ENCODE measurements around the gene TMEM178B.

The TMEM178B gene

GRCh38 chr7:141497391-141497790 is 423.5 kb downstream of the TMEM178B start:
- in situ Hi-C loops (cut with HindIII; ENCODE audit: low sequenced_read_pairs), result no loop called here

DNA sequence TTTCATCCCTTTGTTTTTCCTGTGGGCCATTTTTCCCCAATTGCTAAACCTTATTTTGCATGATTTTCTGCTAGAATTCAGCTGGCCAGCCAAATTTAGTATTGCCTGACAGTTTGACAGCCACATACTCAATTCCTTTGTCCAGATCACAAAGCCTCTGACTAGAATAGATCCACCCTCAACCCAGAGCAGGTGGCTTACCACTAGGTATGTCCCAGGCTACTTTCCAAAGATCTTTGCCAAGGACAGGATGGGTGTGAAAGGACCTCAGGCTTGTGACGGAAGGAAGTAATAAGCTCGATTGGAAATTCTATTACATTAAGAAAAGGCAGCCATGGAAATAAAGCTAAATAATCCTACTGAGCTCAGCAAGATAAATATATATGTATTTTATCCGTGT is 426.7 kb downstream of the TMEM178B start:
- in situ Hi-C loops (cut with HindIII; ENCODE audit: low sequenced_read_pairs), result no loop called here

DNA sequence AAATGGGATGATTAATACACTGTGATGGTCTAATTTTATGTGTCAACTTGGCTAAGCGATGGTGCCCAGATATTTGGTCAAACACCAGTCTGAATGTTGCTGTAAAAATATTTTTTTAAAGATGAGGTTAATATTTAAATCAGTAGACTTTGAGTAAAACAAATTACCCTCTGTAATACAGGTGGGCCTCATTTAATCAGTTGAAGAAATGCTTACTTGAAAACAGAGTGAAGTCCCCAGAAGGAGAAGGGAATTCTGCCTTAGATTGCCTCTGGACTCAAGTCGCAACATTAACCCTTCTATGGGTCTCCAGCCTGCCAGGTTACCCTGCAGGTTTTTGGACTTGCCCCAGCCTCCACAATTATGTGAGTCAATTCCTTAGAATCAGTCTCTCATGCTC is 427.6 kb downstream of the TMEM178B start:
- in situ Hi-C loops (cut with HindIII; ENCODE audit: low sequenced_read_pairs), result no loop called here

DNA sequence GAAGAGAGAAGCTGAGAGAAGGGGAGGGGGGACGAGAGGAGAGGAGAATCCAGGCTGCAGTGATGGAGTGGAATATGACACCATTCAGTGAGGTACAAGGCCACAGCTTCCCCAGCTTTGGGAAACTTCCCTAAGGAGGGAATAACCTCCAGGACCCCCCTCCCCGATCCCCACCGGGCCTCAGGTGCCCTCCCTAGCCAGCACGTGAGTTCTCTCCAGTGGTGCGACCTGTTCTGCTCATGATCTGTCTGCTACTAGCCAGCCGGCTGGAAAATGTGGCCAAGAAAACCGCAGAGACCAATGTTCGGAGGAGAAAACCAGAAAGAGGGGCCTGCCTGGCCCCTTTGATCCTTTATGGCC is 437.4 kb downstream of the TMEM178B start:
- in situ Hi-C loops (cut with HindIII; ENCODE audit: low sequenced_read_pairs), result loop anchor here (5.0 kb wide), 1 partner anchor 439 kb away; the partner anchor contains the start of gene TMEM178B

DNA sequence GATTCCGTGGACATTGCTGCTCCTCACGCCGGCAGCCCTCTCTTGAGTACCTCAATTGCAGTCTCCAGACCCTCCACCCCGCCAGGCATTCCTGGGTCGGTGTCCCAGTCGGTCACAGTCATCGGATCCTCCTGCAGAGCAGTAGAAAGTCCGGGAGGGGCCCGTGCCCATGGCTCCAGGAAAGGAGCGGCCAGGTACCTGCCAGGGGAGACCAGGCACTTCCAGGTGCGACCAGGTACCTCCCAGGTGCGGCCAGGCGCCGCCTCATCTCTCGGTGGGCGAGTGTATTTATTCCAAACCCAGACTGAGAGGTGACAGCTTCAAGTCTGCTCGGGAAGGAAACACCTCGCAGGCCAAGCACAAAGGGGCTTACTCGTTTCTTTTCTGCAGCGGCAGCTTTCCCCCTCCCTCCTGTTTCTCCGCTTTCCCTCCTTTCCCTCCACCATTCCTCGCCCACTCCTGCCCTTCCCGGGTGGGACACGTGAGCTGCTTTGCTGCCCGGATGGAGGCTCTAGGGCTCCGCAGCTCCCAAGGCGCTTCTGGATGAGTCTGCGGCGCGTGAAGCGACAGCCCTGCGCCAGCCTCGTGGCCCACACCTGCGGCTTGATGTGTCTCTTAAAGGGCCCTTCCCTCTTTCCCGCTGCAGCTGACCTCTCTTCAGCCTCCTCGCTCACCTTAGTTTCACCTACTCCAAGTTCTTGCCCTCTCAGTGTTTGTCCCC is 438.0 kb downstream of the TMEM178B start:
- in situ Hi-C loops (cut with HindIII; ENCODE audit: low sequenced_read_pairs), result loop anchor here (5.0 kb wide), 1 partner anchor 440 kb away; the partner anchor contains the start of gene TMEM178B

DNA sequence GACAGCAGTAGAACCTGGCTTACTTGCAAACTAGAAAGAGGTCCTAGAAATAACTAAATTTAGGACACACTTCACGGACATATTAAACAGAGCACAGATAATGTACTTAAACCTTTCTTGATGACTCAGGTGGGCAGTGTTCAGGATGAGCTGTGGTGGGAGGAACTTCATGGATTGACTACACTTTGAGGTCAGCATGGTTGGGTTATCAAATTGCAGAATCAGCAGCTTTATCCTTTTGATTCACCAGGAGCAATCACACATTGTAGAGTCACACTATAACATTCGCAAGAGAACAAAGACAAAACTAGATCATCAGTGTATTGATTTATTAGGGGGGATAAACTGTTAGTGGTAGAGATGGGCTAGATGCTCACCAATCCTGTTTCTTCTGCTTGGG is 438.7 kb downstream of the TMEM178B start:
- in situ Hi-C loops (cut with HindIII; ENCODE audit: low sequenced_read_pairs), result loop anchor here (5.0 kb wide), 1 partner anchor 440 kb away; the partner anchor contains the start of gene TMEM178B

GRCh38 chr7:141513720-141514119 is 439.9 kb downstream of the TMEM178B start:
- in situ Hi-C loops (cut with HindIII; ENCODE audit: low sequenced_read_pairs), result loop anchor here (5.0 kb wide), 1 partner anchor 441 kb away; the partner anchor contains the start of gene TMEM178B

GRCh38 chr7:141515941-141516340 is 442.1 kb downstream of the TMEM178B start:
- in situ Hi-C loops (cut with HindIII; ENCODE audit: low sequenced_read_pairs), result no loop called here

DNA sequence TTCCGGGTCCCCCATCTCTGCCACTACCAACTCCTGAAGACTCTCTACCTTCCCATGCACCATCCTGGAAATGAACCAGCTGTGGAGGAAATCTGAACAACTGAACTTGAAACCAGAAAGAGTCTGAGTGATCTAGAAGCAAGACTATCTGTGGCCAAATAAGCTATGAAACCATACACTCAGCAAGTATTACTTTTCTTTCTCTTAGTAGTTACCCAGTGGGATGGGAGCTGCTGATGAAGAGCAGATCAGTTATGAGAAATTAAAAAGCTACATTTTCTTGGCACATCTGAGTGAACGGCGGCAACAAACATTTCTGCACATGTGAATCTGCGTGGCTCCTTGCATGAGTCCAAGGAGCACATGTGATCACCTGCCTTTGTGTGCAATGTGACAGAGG is 445.8 kb downstream of the TMEM178B start:
- in situ Hi-C loops (cut with HindIII; ENCODE audit: low sequenced_read_pairs), result no loop called here

DNA sequence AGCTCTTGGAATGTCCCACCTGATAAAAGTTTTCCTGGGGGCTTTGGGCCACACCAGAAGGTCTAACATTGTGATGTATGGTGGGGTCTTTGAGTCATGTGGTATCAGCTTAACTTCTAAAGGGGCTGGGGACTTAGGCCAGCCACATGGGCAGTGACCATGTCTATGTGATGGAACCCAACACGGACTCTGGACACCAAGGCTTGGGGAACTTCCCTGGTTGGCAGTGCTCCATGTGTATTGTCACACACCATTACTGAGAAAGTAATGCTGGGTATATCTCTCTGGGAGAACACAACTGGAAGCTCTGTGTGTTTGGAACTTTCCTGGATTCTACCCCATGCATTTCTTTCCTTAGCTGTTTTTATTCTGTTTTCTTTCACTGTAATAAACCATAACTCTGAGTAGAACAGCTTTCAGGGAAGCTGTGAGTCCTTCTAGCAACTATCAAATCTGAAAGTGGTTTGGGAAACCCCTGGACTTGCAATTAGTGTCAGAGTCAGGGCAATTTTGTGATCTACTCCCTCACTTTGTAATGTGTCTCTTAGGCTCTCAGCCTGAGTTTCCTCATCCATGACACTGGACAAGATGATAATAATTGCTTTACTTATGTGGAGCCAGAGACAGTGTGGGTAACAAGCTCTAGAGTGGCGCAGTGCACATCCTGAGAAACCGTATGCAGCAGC is 448.9 kb downstream of the TMEM178B start:
- in situ Hi-C loops (cut with HindIII; ENCODE audit: low sequenced_read_pairs), result no loop called here

- in situ Hi-C loops (cut with HindIII; ENCODE audit: low sequenced_read_pairs), result no loop called here
These were observed 452.2 kb downstream of the TMEM178B start for GRCh38 chr7:141525973-141526514.

GRCh38 chr7:141527076-141527475 is 453.2 kb downstream of the TMEM178B start:
- in situ Hi-C loops (cut with HindIII; ENCODE audit: low sequenced_read_pairs), result no loop called here

GRCh38 chr7:141528399-141528798 is 454.5 kb downstream of the TMEM178B start:
- in situ Hi-C loops (cut with HindIII; ENCODE audit: low sequenced_read_pairs), result no loop called here
